ENCODE results near the gene ZNF14.
"Not testable (repeated sequence)": the region's sequence is repeated elsewhere in the genome, so short reads cannot be mapped to it uniquely, and the experiment has no call there.

The ZNF14 gene

GRCh38 chr19:19769971-19770370, 37.1 kb upstream of the ZNF14 start:
- H3K27me3 ChIP-seq (ENCODE audit: control insufficient read depth in 3 of 3, insufficient read depth in 3 of 3, low read depth in 1 of 3, low read length in 3 of 3); H2BK120ac ChIP-seq (ENCODE audit: low read depth, low read length); H3K9ac ChIP-seq (ENCODE audit: low read depth, low read length, poor library complexity); H3K27ac ChIP-seq (replicated peaks; ENCODE audit: low read length); H3K4me1 ChIP-seq (ENCODE audit: control insufficient read depth in 2 of 2, insufficient read depth in 1 of 2, low read depth in 1 of 2, low read length in 2 of 2); H2BK5ac ChIP-seq (ENCODE audit: low read length); H3K14ac ChIP-seq (ENCODE audit: low read length); H3K79me1 ChIP-seq (ENCODE audit: low read depth, low read length); H4K91ac ChIP-seq (ENCODE audit: low read depth, low read length, poor library complexity); H3K4ac ChIP-seq (ENCODE audit: low read length); H3K23ac ChIP-seq (ENCODE audit: low read depth, low read length, poor library complexity); H3K4me2 ChIP-seq (ENCODE audit: insufficient read depth, low read length, poor library complexity, severe bottlenecking); H4K8ac ChIP-seq (ENCODE audit: low read depth, low read length); H3K4me3 ChIP-seq (ENCODE audit: low read length in 2 of 2); H3K9me3 ChIP-seq (replicated peaks in 1 of 2; ENCODE audit: control insufficient read depth in 2 of 2, insufficient read depth in 1 of 2, low read depth in 1 of 2, low read length in 2 of 2); H2AK5ac ChIP-seq (ENCODE audit: low read depth, low read length); H3K36me3 ChIP-seq (replicated peaks in 1 of 2; ENCODE audit: control insufficient read depth in 2 of 2, insufficient read depth in 2 of 2, low read length in 2 of 2); DNase-seq (ENCODE audit: low spot score); H2AFZ ChIP-seq (ENCODE audit: low read length); H2BK12ac ChIP-seq (ENCODE audit: low read length); H2BK15ac ChIP-seq (ENCODE audit: low read length); H3K18ac ChIP-seq (ENCODE audit: low read length): not testable (repeated sequence)
- 98 to 100% methylated on average over 2 of the region's 28 CpGs for WGBS, 2 donors (ENCODE audit: extremely low coverage in 2 of 2, insufficient read length in 2 of 2, insufficient replicate concordance in 1 of 2)

GRCh38 chr19:19758164-19758563, 25.3 kb upstream of the ZNF14 start:
- Histone ChIP-seq H2BK120ac (ENCODE audit: low read depth, low read length) (no peak overlapping the region), H3K4ac (ENCODE audit: low read length) (no peak overlapping the region), H2BK12ac (ENCODE audit: low read length) (no peak overlapping the region), H3K4me1 (ENCODE audit: control insufficient read depth in 2 of 2, insufficient read depth in 1 of 2, low read depth in 1 of 2, low read length in 2 of 2) (no peaks in the 10 kb centered on the region), H3K36me3 (replicated peaks in 1 of 2; ENCODE audit: control insufficient read depth in 2 of 2, insufficient read depth in 2 of 2, low read length in 2 of 2) (no peaks in the 10 kb centered on the region), H2AFZ (ENCODE audit: low read length) (no peak overlapping the region), H4K91ac (ENCODE audit: low read depth, low read length, poor library complexity) (no peak overlapping the region), H3K9ac (ENCODE audit: low read depth, low read length, poor library complexity) (no peak overlapping the region), H3K27me3 (ENCODE audit: control insufficient read depth in 3 of 3, insufficient read depth in 3 of 3, low read depth in 1 of 3, low read length in 3 of 3) (no peaks in the 10 kb centered on the region), H3K18ac (ENCODE audit: low read length) (no peak overlapping the region), H3K23ac (ENCODE audit: low read depth, low read length, poor library complexity) (no peak overlapping the region), H2AK5ac (ENCODE audit: low read depth, low read length) (no peak overlapping the region), H3K9me3 (replicated peaks in 1 of 2; ENCODE audit: control insufficient read depth in 2 of 2, insufficient read depth in 1 of 2, low read depth in 1 of 2, low read length in 2 of 2) (peaks cover 0 to 5% of the 10 kb centered on the region in 2 donors), H2BK15ac (ENCODE audit: low read length) (no peak overlapping the region), H3K14ac (ENCODE audit: low read length) (no peak overlapping the region), H3K4me3 (ENCODE audit: low read length in 2 of 2) (no peak overlapping the region), H2BK5ac (ENCODE audit: low read length) (no peak overlapping the region), H3K79me1 (ENCODE audit: low read depth, low read length) (no peaks in the 10 kb centered on the region), H4K8ac (ENCODE audit: low read depth, low read length) (no peak overlapping the region), H3K27ac (replicated peaks; ENCODE audit: low read length) (no peak overlapping the region), H3K4me2 (ENCODE audit: insufficient read depth, low read length, poor library complexity, severe bottlenecking) (no peak overlapping the region)
- no CpG with 5 or more reads among the region's 4 CpGs for WGBS, 2 donors (ENCODE audit: extremely low coverage in 2 of 2, insufficient read length in 2 of 2, insufficient replicate concordance in 1 of 2)
- DNase-seq (ENCODE audit: low spot score) = no peak

- Histone ChIP-seq H2BK15ac (ENCODE audit: low read length) (no peak overlapping the region), H2BK12ac (ENCODE audit: low read length) (no peak overlapping the region), H2AFZ (ENCODE audit: low read length) (no peak overlapping the region), H2BK120ac (ENCODE audit: low read depth, low read length) (no peak overlapping the region), H4K91ac (ENCODE audit: low read depth, low read length, poor library complexity) (no peak overlapping the region), H3K4me2 (ENCODE audit: insufficient read depth, low read length, poor library complexity, severe bottlenecking) (no peak overlapping the region), H4K8ac (ENCODE audit: low read depth, low read length) (no peak overlapping the region), H3K14ac (ENCODE audit: low read length) (no peak overlapping the region), H3K23ac (ENCODE audit: low read depth, low read length, poor library complexity) (no peak overlapping the region), H3K4me3 (ENCODE audit: low read length in 2 of 2) (no peak overlapping the region), H3K4me1 (ENCODE audit: control insufficient read depth in 2 of 2, insufficient read depth in 1 of 2, low read depth in 1 of 2, low read length in 2 of 2) (no peaks in the 10 kb centered on the region), H2BK5ac (ENCODE audit: low read length) (no peak overlapping the region), H3K27ac (replicated peaks; ENCODE audit: low read length) (no peak overlapping the region), H3K18ac (ENCODE audit: low read length) (no peak overlapping the region), H2AK5ac (ENCODE audit: low read depth, low read length) (no peak overlapping the region), H3K9me3 (replicated peaks in 1 of 2; ENCODE audit: control insufficient read depth in 2 of 2, insufficient read depth in 1 of 2, low read depth in 1 of 2, low read length in 2 of 2) (peaks cover 1 to 14% of the 10 kb centered on the region in 2 donors), H3K36me3 (replicated peaks in 1 of 2; ENCODE audit: control insufficient read depth in 2 of 2, insufficient read depth in 2 of 2, low read length in 2 of 2) (no peaks in the 10 kb centered on the region), H3K9ac (ENCODE audit: low read depth, low read length, poor library complexity) (no peak overlapping the region), H3K79me1 (ENCODE audit: low read depth, low read length) (peaks cover 1% of the 10 kb centered on the region), H3K4ac (ENCODE audit: low read length) (no peak overlapping the region), H3K27me3 (ENCODE audit: control insufficient read depth in 3 of 3, insufficient read depth in 3 of 3, low read depth in 1 of 3, low read length in 3 of 3) (peaks cover 0 to 2% (median 0%) of the 10 kb centered on the region in 3 experiments)
- DNase-seq (ENCODE audit: low spot score) = no peak
- WGBS, 2 donors (ENCODE audit: extremely low coverage in 2 of 2, insufficient read length in 2 of 2, insufficient replicate concordance in 1 of 2) = no CpG with 5 or more reads among the region's 11 CpGs
These were observed 20.0 kb upstream of the ZNF14 start for GRCh38 chr19:19752760-19753403.

GRCh38 chr19:19751846-19752245, 18.9 kb upstream of the ZNF14 start:
- Histone ChIP-seq H3K4me3 (ENCODE audit: low read length in 2 of 2) (no peak overlapping the region), H3K79me1 (ENCODE audit: low read depth, low read length) (peaks cover 1% of the 10 kb centered on the region), H3K4me1 (ENCODE audit: control insufficient read depth in 2 of 2, insufficient read depth in 1 of 2, low read depth in 1 of 2, low read length in 2 of 2) (no peaks in the 10 kb centered on the region), H3K9me3 (replicated peaks in 1 of 2; ENCODE audit: control insufficient read depth in 2 of 2, insufficient read depth in 1 of 2, low read depth in 1 of 2, low read length in 2 of 2) (peaks cover 5 to 14% of the 10 kb centered on the region in 2 donors), H3K4me2 (ENCODE audit: insufficient read depth, low read length, poor library complexity, severe bottlenecking) (no peak overlapping the region), H2AK5ac (ENCODE audit: low read depth, low read length) (peak overlapping the region; percentile 37), H4K8ac (ENCODE audit: low read depth, low read length) (no peak overlapping the region), H3K9ac (ENCODE audit: low read depth, low read length, poor library complexity) (no peak overlapping the region), H3K23ac (ENCODE audit: low read depth, low read length, poor library complexity) (peak overlapping the region; percentile 90), H3K27ac (replicated peaks; ENCODE audit: low read length) (no peak overlapping the region), H3K18ac (ENCODE audit: low read length) (peak overlapping the region; percentile 48), H3K36me3 (replicated peaks in 1 of 2; ENCODE audit: control insufficient read depth in 2 of 2, insufficient read depth in 2 of 2, low read length in 2 of 2) (no peaks in the 10 kb centered on the region), H2BK5ac (ENCODE audit: low read length) (peak overlapping the region; percentile 89), H2AFZ (ENCODE audit: low read length) (no peak overlapping the region), H2BK15ac (ENCODE audit: low read length) (no peak overlapping the region), H3K4ac (ENCODE audit: low read length) (no peak overlapping the region), H3K27me3 (ENCODE audit: control insufficient read depth in 3 of 3, insufficient read depth in 3 of 3, low read depth in 1 of 3, low read length in 3 of 3) (peaks cover 0 to 2% (median 0%) of the 10 kb centered on the region in 3 experiments), H2BK12ac (ENCODE audit: low read length) (no peak overlapping the region), H3K14ac (ENCODE audit: low read length) (peak overlapping the region; percentile 99), H2BK120ac (ENCODE audit: low read depth, low read length) (no peak overlapping the region), H4K91ac (ENCODE audit: low read depth, low read length, poor library complexity) (no peak overlapping the region)
- WGBS, 2 donors (ENCODE audit: extremely low coverage in 2 of 2, insufficient read length in 2 of 2, insufficient replicate concordance in 1 of 2) = no CpG with 5 or more reads among the region's 12 CpGs
- no peak for DNase-seq (ENCODE audit: low spot score)

Measured in neuronal stem cell (in vitro differentiated cells).